ENCODE measurements around the gene HS1BP3.

- TF ChIP-seq CTCF (IDR thresholded peaks at IDR 0.05) = no peak
- no peak for TF ChIP-seq POLR2A (IDR thresholded peaks at IDR 0.05)
Measured at GRCh38 chr2:20611077-20611843, 39.6 kb downstream of the HS1BP3 start.
